H9 (cell line): ENCODE measurements around the gene ZNF365. TPM values are rescaled to one million over a fixed set of nuclear protein-coding genes. Genes with fewer than 3 reads are reported as not detected.

Experiments
- DNase-seq: peaks from one replicate; pipeline ENCODE4 v3.0.0-alpha.2; 2017
- H2AFZ ChIP-seq: one replicate; pipeline ENCODE4 v1.6.1; 2013; ENCODE audit warnings: mild to moderate bottlenecking, low read length, control low read depth, moderate library complexity
- H2AK5ac ChIP-seq: 2 replicates; pipeline ENCODE4 v1.6.1; 2013; ENCODE audit warnings: low read length, control low read depth, mixed read lengths; ENCODE audit not compliant: insufficient read length
- H2BK120ac ChIP-seq: one replicate; pipeline ENCODE4 v1.6.1; 2013; ENCODE audit warnings: low read depth, mild to moderate bottlenecking, low read length, control low read depth, inconsistent platforms; ENCODE audit not compliant: poor library complexity, severe bottlenecking
- H2BK12ac ChIP-seq: 2 replicates; pipeline ENCODE4 v1.6.1; 2013; ENCODE audit warnings: low read length, control low read depth, mixed read lengths, low read depth; ENCODE audit not compliant: insufficient read length
- H2BK15ac ChIP-seq: 2 replicates; pipeline ENCODE4 v1.6.1; 2013; ENCODE audit warnings: low read depth, low read length, control low read depth
- H2BK20ac ChIP-seq: one replicate; pipeline ENCODE4 v1.6.1; 2013; ENCODE audit warnings: low read depth, mild to moderate bottlenecking, low read length, control low read depth, inconsistent platforms; ENCODE audit not compliant: poor library complexity, severe bottlenecking
- H2BK5ac ChIP-seq: 2 replicates; pipeline ENCODE4 v1.6.1; 2013; ENCODE audit warnings: low read length, control low read depth, mixed read lengths; ENCODE audit not compliant: insufficient read length
- H3K14ac ChIP-seq: 2 replicates; pipeline ENCODE4 v1.6.1; 2013; ENCODE audit warnings: low read length, control low read depth; ENCODE audit not compliant: insufficient read depth
- H3K18ac ChIP-seq: 2 replicates; pipeline ENCODE4 v1.6.1; 2013; ENCODE audit warnings: low read depth, mild to moderate bottlenecking, mixed read lengths, low read length, control low read depth; ENCODE audit not compliant: insufficient read length
- H3K23ac ChIP-seq: 2 replicates; pipeline ENCODE4 v1.6.1; 2013; ENCODE audit warnings: low read length, control low read depth, mixed read lengths, low read depth; ENCODE audit not compliant: insufficient read length
- H3K23me2 ChIP-seq: 2 replicates; pipeline ENCODE4 v1.6.1; 2013; ENCODE audit warnings: low read depth, mild to moderate bottlenecking, mixed read lengths, low read length, control low read depth; ENCODE audit not compliant: insufficient read length, poor library complexity, severe bottlenecking
- H3K27ac ChIP-seq: 2 replicates; pipeline ENCODE4 v1.5.1; 2013; ENCODE audit warnings: low read length, control low read depth, mixed read lengths, low read depth; ENCODE audit not compliant: insufficient read length
- H3K27me3 ChIP-seq: 2 replicates; pipeline ENCODE4 v1.6.1; 2013; ENCODE audit warnings: low read length, control low read depth, inconsistent platforms; ENCODE audit not compliant: insufficient read depth
- H3K4ac ChIP-seq: 2 replicates; pipeline ENCODE4 v1.6.1; 2013; ENCODE audit warnings: low read depth, mild to moderate bottlenecking, control low read depth, inconsistent platforms, low read length, moderate library complexity
- H3K4me1 ChIP-seq: 2 replicates; pipeline ENCODE4 v1.6.1; 2013; ENCODE audit warnings: low read length, control low read depth, inconsistent platforms; ENCODE audit not compliant: insufficient read depth
- H3K4me2 ChIP-seq: 2 replicates; pipeline ENCODE4 v1.6.1; 2013; ENCODE audit warnings: low read length, control low read depth, mixed read lengths; ENCODE audit not compliant: insufficient read length, insufficient read depth
- H3K56ac ChIP-seq: 2 replicates; pipeline ENCODE4 v1.6.1; 2013; ENCODE audit warnings: low read depth, mild to moderate bottlenecking, mixed read lengths, low read length, control low read depth; ENCODE audit not compliant: insufficient read length
- H3K79me1 ChIP-seq: 2 replicates; pipeline ENCODE4 v1.6.1; 2013; ENCODE audit warnings: low read depth, mild to moderate bottlenecking, moderate library complexity, low read length, control low read depth, inconsistent platforms; ENCODE audit not compliant: insufficient read depth, poor library complexity, severe bottlenecking
- H3K79me2 ChIP-seq: 2 replicates; pipeline ENCODE4 v1.6.1; 2013; ENCODE audit warnings: low read length, control low read depth, inconsistent platforms; ENCODE audit not compliant: insufficient read depth
- H3K9ac ChIP-seq: 2 replicates; pipeline ENCODE4 v1.6.1; 2013; ENCODE audit warnings: low read length, control low read depth, mixed read lengths; ENCODE audit not compliant: insufficient read length; ENCODE audit errors: extremely low read depth
- H3K9me3 ChIP-seq: one replicate; pipeline ENCODE4 v1.6.1; 2013; ENCODE audit warnings: low read depth, low read length, inconsistent platforms; ENCODE audit not compliant: control insufficient read depth
- H3T11ph ChIP-seq: one replicate; pipeline ENCODE4 v1.6.1; 2013; ENCODE audit warnings: mild to moderate bottlenecking, low read length, control low read depth, inconsistent platforms
- H4K20me1 ChIP-seq: one replicate; pipeline ENCODE4 v1.6.1; 2013; ENCODE audit not compliant: control insufficient read depth, insufficient read length, insufficient read depth
- H4K5ac ChIP-seq: 2 replicates; pipeline ENCODE4 v1.6.1; 2013; ENCODE audit warnings: low read depth, mild to moderate bottlenecking, mixed read lengths, low read length, control low read depth; ENCODE audit not compliant: insufficient read length
- H4K8ac ChIP-seq: replicated peaks from 2 replicates; pipeline ENCODE4 v1.6.1; 2013; ENCODE audit warnings: low read length, control low read depth, mixed read lengths, low read depth; ENCODE audit not compliant: insufficient read length
- H4K91ac ChIP-seq: 2 replicates; pipeline ENCODE4 v1.6.1; 2013; ENCODE audit warnings: low read depth, mild to moderate bottlenecking, moderate library complexity, mixed read lengths, low read length, control low read depth; ENCODE audit not compliant: insufficient read length
- H3K27ac Mint-ChIP-seq, 3 experiments: 2 replicates in 2 of 3; 3 replicates in 1 of 3; pipeline ENCODE4 v1.8.0; 2020 to 2021; ENCODE audit warnings: mixed read lengths in 3 of 3, mild to moderate bottlenecking in 1 of 3, moderate library complexity in 1 of 3
- H3K27me3 Mint-ChIP-seq: 2 replicates; pipeline ENCODE4 v1.8.0; 2021; ENCODE audit warnings: low read depth, mild to moderate bottlenecking, moderate library complexity, mixed read lengths
- H3K36me3 Mint-ChIP-seq, 3 experiments: 2 replicates in 2 of 3; 3 replicates in 1 of 3; pipeline ENCODE4 v1.8.0; 2020 to 2021; ENCODE audit warnings: low read depth in 3 of 3, mixed read lengths in 3 of 3; ENCODE audit not compliant: insufficient read depth in 1 of 3
- H3K4me1 Mint-ChIP-seq, 2 experiments: 2 replicates each; pipeline ENCODE4 v1.8.0; 2020; ENCODE audit warnings: mixed read lengths in 2 of 2
- H3K4me3 Mint-ChIP-seq, 2 experiments: 2 replicates in 1 of 2; 3 replicates in 1 of 2; pipeline ENCODE4 v1.8.0; 2020 to 2021; ENCODE audit warnings: mild to moderate bottlenecking in 2 of 2, mixed read lengths in 2 of 2, moderate library complexity in 1 of 2
- H3K9me3 Mint-ChIP-seq, 2 experiments: 2 replicates in 1 of 2; 3 replicates in 1 of 2; pipeline ENCODE4 v1.8.0; 2020; ENCODE audit warnings: mild to moderate bottlenecking in 2 of 2, mixed read lengths in 2 of 2, moderate library complexity in 1 of 2
- WGBS: extraction: QIAGEN DNeasy Blood & Tissue Kit; methylation state at CpG from one replicate; pipeline ENCODE4 v1.1.7; 2013; ENCODE audit warnings: missing lambda C conversion rate, low lambda C conversion rate, mixed read lengths; ENCODE audit not compliant: insufficient read length; ENCODE audit errors: extremely low coverage; 5-methylcytosine and 5-hydroxymethylcytosine counted together
- total RNA-seq: library from RNA; stranded (reverse); gene quantifications from 2 replicates; pipeline ENCODE4 v1.2.1, GENCODE V29; 2021
- TF ChIP-seq, protein P1 (sequence below): fragments of 200-600 bp; sonication (generic); conservative IDR thresholded peaks from 3 replicates; pipeline ENCODE4 v1.8.0; 2021; ENCODE audit warnings: antibody characterized with exemption, mild to moderate bottlenecking

ZNF365 gene
- total RNA-seq, 1 experiment from 2014 or later = 0.59 TPM

DNA sequence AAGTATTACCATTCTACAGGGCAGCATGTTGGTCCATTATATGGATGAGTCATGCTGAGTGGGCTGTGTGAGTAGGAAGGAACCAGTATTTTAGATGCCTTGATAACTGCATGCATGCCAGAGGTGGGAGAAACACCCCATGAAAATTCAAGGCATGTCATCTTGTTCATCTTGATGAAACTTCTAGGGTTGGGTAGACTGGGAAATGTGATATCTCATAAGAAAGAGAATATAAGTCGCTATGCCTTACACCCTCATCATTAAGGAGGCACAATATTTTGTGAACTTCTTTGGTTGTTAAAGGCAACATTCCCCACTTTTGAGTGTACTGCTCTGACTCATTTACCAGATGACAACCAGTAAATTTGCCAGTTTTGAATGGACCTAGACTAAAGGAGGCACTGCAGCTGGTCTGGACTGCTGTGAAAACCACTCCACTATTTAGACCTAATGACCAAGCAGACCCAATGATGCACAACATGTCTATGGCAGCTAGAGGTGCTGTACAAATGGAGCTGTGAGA lies 48.0 kb downstream of the ZNF365 start:
- no peak overlapping the region for H3K18ac ChIP-seq
- no peak overlapping the region for H3K23ac ChIP-seq
- no peak overlapping the region for H3K27ac ChIP-seq
- no peaks in the 10 kb centered on the region for H3K36me3 Mint-ChIP-seq
- H3K4me1 Mint-ChIP-seq = peaks cover 7 to 8% of the 10 kb centered on the region in 2 experiments
- H4K8ac ChIP-seq = no peak overlapping the region
- H4K91ac ChIP-seq = no peak overlapping the region
- H3K4me3 Mint-ChIP-seq = no peak overlapping the region
- H4K5ac ChIP-seq = no peak overlapping the region
- no peaks in the 10 kb centered on the region; a peak in 1 of 5 replicates for H3K9me3 Mint-ChIP-seq
- H2BK20ac ChIP-seq = no peak overlapping the region
- no peak for DNase-seq
- H2BK120ac ChIP-seq = no peak overlapping the region
- no peaks in the 10 kb centered on the region for H3K9me3 ChIP-seq
- H3K79me2 ChIP-seq = no peaks in the 10 kb centered on the region
- no peak overlapping the region for H2AK5ac ChIP-seq
- H4K20me1 ChIP-seq = no peaks in the 10 kb centered on the region
- no peak overlapping the region for H2BK5ac ChIP-seq
- H3K79me1 ChIP-seq = no peaks in the 10 kb centered on the region
- H2AFZ ChIP-seq = no peak overlapping the region
- H3K9ac ChIP-seq = no peak overlapping the region
- H3K4me2 ChIP-seq = no peak overlapping the region
- no peak overlapping the region for H3T11ph ChIP-seq
- peaks cover 3% of the 10 kb centered on the region; the same call in 1 of the 2 replicates for H3K27me3 ChIP-seq
- H3K56ac ChIP-seq = no peak overlapping the region
- H3K23me2 ChIP-seq = no peaks in the 10 kb centered on the region
- no peak overlapping the region for H3K14ac ChIP-seq
- no peak overlapping the region for H3K27ac Mint-ChIP-seq
- H2BK12ac ChIP-seq = no peak overlapping the region
- no peaks in the 10 kb centered on the region for H3K4me1 ChIP-seq
- no peak overlapping the region for H2BK15ac ChIP-seq
- TF ChIP-seq, protein P1, sequence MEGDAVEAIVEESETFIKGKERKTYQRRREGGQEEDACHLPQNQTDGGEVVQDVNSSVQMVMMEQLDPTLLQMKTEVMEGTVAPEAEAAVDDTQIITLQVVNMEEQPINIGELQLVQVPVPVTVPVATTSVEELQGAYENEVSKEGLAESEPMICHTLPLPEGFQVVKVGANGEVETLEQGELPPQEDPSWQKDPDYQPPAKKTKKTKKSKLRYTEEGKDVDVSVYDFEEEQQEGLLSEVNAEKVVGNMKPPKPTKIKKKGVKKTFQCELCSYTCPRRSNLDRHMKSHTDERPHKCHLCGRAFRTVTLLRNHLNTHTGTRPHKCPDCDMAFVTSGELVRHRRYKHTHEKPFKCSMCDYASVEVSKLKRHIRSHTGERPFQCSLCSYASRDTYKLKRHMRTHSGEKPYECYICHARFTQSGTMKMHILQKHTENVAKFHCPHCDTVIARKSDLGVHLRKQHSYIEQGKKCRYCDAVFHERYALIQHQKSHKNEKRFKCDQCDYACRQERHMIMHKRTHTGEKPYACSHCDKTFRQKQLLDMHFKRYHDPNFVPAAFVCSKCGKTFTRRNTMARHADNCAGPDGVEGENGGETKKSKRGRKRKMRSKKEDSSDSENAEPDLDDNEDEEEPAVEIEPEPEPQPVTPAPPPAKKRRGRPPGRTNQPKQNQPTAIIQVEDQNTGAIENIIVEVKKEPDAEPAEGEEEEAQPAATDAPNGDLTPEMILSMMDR = no peak
- peaks cover 59% of the 10 kb centered on the region for H3K27me3 Mint-ChIP-seq
- WGBS = no CpG with 5 or more reads among the region's 1 CpG
- no peak overlapping the region for H3K4ac ChIP-seq
